NT2/D1 (cell line): Measurements from ENCODE around the gene NDUFB2.

ENCODE experiments used
- SUZ12 ChIP-seq: IDR thresholded peaks from 2 replicates; pipeline ENCODE4 v1.6.1; 2011; ENCODE audit not compliant: insufficient read length, insufficient read depth; ENCODE audit errors: extremely low read depth
- YY1 ChIP-seq: IDR thresholded peaks from 2 replicates; pipeline ENCODE4 v1.6.1; 2011; ENCODE audit not compliant: insufficient read length, insufficient read depth
- ZNF274 ChIP-seq: IDR thresholded peaks from 2 replicates; pipeline ENCODE4 v1.6.1; 2011; ENCODE audit warnings: mild to moderate bottlenecking, low read depth, low read length

DNA sequence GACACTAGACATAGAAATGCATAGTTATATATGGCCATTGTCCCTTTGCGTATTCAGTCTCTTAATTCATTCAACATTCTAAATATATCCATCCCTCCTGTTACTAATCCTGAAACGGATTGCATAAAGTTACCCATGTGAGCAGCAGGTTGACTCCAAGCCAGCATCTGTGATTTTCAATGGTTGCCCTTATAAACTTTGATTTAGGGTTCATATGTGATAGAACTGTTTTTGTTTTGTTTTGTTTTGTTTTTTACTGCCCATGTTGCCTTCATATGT, 42.5 kb upstream of the NDUFB2 start:
- TF ChIP-seq YY1 (no peak), SUZ12 (no peak), ZNF274 (no peak)
